Measurements from ENCODE around the gene TNFAIP8L3.

DNA sequence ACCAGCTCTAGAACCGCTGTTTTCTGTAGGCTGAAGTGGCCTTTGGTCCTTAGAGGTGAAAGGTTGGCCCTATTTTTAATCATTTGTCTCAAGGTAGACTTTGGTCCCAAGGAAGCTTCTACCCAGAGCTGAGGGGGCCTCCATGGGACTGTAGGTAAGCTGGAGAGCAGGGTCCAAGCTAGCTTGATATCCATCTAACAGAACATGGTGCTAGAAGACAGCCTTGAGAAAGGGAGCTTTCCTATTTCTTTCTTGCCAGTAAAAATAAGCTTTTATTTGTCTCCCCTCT lies 3.6 kb upstream of the TNFAIP8L3 start:
- TF ChIP-seq, protein P1, sequence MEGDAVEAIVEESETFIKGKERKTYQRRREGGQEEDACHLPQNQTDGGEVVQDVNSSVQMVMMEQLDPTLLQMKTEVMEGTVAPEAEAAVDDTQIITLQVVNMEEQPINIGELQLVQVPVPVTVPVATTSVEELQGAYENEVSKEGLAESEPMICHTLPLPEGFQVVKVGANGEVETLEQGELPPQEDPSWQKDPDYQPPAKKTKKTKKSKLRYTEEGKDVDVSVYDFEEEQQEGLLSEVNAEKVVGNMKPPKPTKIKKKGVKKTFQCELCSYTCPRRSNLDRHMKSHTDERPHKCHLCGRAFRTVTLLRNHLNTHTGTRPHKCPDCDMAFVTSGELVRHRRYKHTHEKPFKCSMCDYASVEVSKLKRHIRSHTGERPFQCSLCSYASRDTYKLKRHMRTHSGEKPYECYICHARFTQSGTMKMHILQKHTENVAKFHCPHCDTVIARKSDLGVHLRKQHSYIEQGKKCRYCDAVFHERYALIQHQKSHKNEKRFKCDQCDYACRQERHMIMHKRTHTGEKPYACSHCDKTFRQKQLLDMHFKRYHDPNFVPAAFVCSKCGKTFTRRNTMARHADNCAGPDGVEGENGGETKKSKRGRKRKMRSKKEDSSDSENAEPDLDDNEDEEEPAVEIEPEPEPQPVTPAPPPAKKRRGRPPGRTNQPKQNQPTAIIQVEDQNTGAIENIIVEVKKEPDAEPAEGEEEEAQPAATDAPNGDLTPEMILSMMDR (conservative IDR thresholded peaks at IDR 0.05), result no peak
- TF ChIP-seq EZH2 (IDR thresholded peaks at IDR 0.05; ENCODE audit: low read depth), result no peak
